T-helper 2 cell (primary cell): ENCODE data around the gene ADGRF3.
"Not testable (repeated sequence)": the region's sequence is repeated elsewhere in the genome, so short reads cannot be mapped to it uniquely, and the experiment has no call there.

ENCODE experiments used
- DNase-seq, 5 experiments: peaks; one replicate each; pipeline versions ENCODE4 v3.0.0 to v3.0.0-alpha.2; 2012 to 2022

The ADGRF3 gene

GRCh38 chr2:26347286-26347865 is 787 bp upstream of the ADGRF3 start:
- DNase-seq = peak in 1 of 5 experiments; percentile 18

DNA sequence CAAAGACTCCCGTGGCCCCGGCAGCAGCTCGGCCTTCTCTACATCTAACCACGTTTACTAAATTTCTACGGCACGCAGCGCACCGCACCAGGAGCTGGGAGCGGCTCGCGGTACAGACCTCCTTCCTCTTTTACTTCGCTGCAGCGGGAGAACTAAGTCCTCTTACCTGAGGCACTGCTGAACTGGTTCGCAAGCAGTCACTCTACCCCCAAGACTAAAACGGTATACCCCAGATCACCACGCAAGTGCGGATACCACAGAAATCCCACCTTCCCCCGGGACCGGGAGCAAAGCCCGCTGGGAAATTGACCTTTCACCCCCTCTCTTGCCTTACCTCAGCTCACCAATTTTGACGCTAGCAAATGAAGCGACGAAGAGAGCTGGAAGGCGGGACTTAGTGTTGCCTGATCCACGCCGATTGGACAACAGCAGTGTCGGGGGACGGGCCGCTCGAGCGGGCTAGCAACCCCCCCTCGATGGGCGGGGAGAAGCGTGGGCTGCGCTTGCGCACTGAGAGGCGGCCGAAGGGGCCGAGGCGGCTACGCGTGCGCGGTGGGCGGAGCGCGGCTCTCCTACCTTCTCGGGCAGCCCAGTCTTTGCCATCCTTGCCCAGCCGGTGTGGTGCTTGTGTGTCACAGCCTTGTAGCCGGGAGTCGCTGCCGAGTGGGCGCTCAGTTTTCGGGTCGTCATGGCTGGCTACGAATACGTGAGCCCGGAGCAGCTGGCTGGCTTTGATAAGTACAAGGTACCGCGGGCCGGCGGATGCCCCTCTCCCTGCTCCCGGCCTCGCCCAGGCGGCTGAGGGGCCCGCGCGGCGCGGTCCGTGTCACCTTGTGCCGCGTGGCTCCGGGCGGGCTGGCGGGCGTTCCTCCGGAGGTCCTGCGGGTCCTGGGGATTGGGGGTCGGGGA is 790 bp downstream of the ADGRF3 start, which contains the start of gene SELENOI:
Gene SELENOI (plus strand): TSS at position 599 of the 909 bp plus-strand sequence. CDS start 90 bp downstream, at position 689.
- DNase-seq = peak; percentile 98 to 100 (median 98)

DNA sequence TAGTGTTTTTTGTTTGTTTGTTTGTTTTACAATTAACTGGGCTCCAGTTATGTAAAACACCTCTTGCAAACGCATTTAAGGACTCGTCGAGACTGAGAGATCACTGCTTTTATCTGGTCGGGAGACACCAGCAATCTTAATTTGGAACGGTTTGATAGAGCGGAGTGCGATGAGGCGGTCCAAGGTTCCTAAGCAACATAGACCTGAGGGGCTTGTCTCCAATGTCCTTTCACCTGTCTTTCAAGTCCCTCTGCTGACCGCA is 1.4 kb downstream of the ADGRF3 start:
- no peak for DNase-seq

- DNase-seq = peak in 1 of 5 experiments; percentile 14
Observed at GRCh38 chr2:26344581-26345282, 1.9 kb downstream of the ADGRF3 start.

DNA sequence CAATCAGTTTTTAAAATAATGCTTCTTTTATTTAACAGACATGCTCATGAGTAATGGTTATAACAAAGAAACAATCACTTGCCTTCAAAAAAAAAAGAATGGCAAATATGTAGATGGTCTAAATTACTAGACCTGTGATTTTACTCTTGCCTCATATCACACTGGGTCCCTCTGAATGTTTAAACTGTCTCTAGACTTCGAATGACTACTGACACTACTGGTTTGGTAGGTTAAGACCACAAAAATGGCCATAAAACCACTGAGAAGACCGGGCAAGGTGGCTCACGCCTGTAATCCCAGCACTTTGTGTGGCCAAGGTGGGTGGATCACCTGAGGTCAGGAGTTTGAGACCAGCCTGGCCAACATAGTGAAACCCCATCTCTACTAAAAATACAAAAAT is 5.8 kb downstream of the ADGRF3 start:
- DNase-seq = no peak

- no peak for DNase-seq
Observed at GRCh38 chr2:26337298-26337697, 9.3 kb downstream of the ADGRF3 start.

- no peak for DNase-seq
Observed at GRCh38 chr2:26336719-26337118, 9.9 kb downstream of the ADGRF3 start.

GRCh38 chr2:26335231-26335630 is 11.4 kb downstream of the ADGRF3 start:
- DNase-seq = no peak

GRCh38 chr2:26333293-26333692 is 13.3 kb downstream of the ADGRF3 start:
- no peak for DNase-seq

DNA sequence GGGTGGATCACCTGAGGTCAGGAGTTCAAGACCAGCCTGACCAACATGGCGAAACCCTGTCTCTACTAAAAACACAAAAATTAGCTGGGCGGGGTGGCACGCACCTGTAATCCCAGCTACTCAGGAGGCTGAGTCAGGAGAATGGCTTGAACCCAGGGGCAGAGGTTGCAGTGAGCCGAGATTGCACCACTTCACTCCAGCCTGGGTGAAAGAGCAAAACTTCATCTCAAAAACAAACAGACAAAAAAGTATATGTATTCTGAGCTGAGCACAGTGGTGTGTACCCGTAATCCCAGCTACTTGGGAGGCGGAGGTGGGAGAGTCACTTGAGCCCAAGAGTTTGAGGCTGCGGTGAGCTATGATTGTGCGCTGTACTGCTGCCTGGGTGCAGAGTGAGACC is 15.3 kb downstream of the ADGRF3 start:
- DNase-seq = not testable (repeated sequence)

DNA sequence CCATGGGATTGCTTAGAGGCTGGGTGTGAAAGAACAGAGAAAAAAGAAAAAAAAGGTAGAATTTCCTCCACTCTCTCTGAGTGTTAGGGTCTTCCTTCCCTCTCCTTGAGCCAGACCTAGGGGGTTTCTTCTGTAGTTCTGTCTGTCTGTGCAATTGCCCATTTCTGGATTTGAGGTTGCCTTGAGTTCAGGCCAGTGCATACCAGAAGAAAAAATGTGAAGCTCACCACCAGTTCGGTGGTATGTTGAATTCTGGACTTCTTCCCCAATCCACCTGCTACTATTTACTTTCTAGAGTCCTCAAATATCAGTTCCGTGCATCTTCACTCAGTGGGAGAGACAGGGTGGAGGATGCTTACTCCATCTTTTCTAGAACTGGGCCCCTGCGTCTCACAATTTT is 16.0 kb downstream of the ADGRF3 start:
- no peak for DNase-seq

GRCh38 chr2:26330114-26330549 is 16.5 kb downstream of the ADGRF3 start:
- DNase-seq = peak; percentile 41 to 85 (median 65)

- not testable (repeated sequence) for DNase-seq
Observed at GRCh38 chr2:26329083-26329482, 17.5 kb downstream of the ADGRF3 start.

- peak in 1 of 5 experiments; percentile 18 for DNase-seq
Observed at GRCh38 chr2:26327291-26328272, 19.0 kb downstream of the ADGRF3 start.

DNA sequence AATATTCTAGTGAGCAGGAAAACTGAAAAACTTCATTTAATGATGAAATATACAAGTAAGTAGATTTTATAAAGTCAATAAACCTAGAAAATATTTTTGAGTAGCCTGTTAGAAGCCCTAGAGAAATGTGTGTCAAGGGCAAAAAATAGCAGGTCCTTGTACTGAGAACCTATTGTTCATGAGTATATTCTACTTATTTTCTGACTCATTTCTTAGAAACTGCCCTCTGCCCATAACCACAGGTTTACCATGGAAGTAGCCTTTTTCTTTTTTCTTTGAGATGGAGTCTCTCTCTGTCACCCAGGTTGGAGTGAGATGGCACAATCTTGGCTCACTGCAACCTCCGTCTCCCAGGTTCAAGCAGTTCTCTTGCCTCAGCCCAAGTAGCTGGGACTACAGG is 20.1 kb downstream of the ADGRF3 start:
- DNase-seq = peak in 1 of 5 experiments; percentile 24

DNA sequence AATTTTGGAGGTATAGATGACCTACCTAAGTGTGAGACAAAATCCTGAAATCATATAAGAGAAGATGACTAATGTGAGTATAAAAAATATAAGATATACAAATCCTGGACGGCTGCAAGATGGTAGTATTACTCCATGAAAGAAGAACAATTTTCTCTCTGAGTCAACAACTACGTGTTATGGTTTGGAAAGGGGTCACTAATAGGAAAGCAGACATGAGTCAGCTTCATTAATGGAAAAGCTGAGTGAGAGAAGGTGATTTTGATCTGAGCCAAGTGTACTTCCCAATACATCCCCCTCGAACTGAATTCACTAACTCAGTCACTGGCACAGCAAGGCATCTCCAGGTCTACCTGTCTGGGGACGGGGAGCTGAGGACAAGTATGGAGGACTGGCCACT is 20.7 kb downstream of the ADGRF3 start:
- no peak for DNase-seq

DNA sequence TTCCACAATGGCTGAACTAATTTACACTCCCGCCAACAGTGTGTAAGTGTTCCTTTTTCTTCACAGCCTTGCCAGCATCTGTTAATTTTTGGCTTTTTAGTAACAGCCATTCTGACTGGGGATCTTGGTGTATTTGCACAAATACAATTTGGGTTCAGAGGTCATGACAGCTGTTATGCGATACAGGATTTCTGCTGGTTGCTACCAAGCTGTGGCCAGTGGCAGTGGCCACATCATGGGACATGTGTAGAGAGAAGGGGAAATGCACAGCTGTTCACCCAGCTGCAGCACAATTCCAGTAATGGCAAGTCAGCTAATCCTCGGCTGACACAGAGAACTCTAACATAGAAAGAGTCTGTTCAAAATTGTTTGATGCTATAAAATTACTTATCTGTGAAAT is 21.7 kb downstream of the ADGRF3 start:
- DNase-seq = no peak

GRCh38 chr2:26324479-26324878 is 22.1 kb downstream of the ADGRF3 start:
- not testable (repeated sequence) for DNase-seq

- DNase-seq = no peak
Observed at GRCh38 chr2:26318950-26319349, 27.6 kb downstream of the ADGRF3 start.

DNA sequence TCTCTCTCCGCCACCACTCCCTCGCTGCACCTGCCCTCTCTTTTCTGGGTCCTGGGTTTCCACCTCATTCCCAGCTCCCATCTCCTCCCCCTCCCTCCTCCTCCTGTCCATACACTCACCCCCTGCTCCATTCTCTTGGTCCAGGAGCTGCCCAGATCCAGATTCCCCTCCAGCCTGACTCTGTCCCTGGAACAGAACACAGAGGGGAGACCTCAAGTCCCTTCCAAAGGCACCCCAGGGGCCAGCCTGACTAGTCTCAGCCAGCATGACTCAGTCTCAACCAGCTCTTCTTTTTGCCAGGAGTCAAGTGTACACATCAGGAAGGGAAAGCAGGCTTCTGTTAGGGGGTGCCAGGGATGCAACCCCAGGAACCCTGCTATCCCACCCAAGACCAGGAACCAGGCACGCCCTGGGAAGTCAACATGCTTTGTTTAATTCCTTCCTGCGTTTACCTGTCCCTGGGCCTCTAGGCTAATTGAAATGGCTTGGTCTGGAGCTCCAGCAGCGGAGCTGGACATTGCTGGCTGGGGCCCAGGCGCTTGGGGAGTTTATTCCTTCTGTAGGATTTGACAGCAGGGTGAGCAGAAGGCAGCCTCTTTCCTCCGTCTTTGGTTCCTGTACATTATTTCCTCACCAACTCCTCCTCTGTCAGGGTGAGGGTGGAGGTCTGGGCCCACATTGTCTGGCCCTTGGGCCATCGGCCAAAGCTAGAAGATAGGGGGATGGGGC is 29.0 kb downstream of the ADGRF3 start:
- DNase-seq = no peak

GRCh38 chr2:26316845-26317244 is 29.7 kb downstream of the ADGRF3 start:
- no peak for DNase-seq

- no peak for DNase-seq
Observed at GRCh38 chr2:26316041-26316440, 30.5 kb downstream of the ADGRF3 start.
